Hepatocyte (in vitro differentiated cells): ENCODE measurements around the gene PRDM13. TPM values are rescaled to one million over a fixed set of nuclear protein-coding genes. Genes with fewer than 3 reads are reported as not detected.
A peak's percentile ranks its signal among the peaks of the same experiment; 100 is the strongest.

ENCODE experiments used
- DNase-seq: peaks from one replicate; pipeline ENCODE4 v3.0.0-alpha.2; 2016; ENCODE audit warnings: low spot score
- H2AFZ ChIP-seq: fragments of 200-600 bp; sonication (generic); 2 replicates; pipeline ENCODE4 v1.6.0; 2016; ENCODE audit warnings: antibody characterized with exemption, mild to moderate bottlenecking
- H3K27ac ChIP-seq: fragments of 200-600 bp; sonication (generic); 2 replicates; pipeline ENCODE4 v1.5.1; 2016; ENCODE audit warnings: mild to moderate bottlenecking
- H3K27me3 ChIP-seq: fragments of 200-600 bp; sonication (generic); 2 replicates; pipeline ENCODE4 v1.6.1; 2016
- H3K36me3 ChIP-seq: fragments of 200-600 bp; sonication (generic); replicated peaks from 2 replicates; pipeline ENCODE4 v1.5.1; 2016; ENCODE audit warnings: low read depth; ENCODE audit not compliant: insufficient read depth
- H3K4me1 ChIP-seq: fragments of 200-600 bp; sonication (generic); 2 replicates; pipeline ENCODE4 v1.5.1; 2016; ENCODE audit warnings: mild to moderate bottlenecking, moderate library complexity; ENCODE audit not compliant: insufficient read depth
- H3K4me2 ChIP-seq: fragments of 200-600 bp; sonication (generic); 2 replicates; pipeline ENCODE4 v1.6.0; 2016
- H3K4me3 ChIP-seq: fragments of 200-600 bp; sonication (generic); 2 replicates; pipeline ENCODE4 v1.5.1; 2016; ENCODE audit warnings: mild to moderate bottlenecking
- H3K79me2 ChIP-seq: fragments of 200-600 bp; sonication (generic); 2 replicates; pipeline ENCODE4 v1.6.0; 2017; ENCODE audit warnings: mild to moderate bottlenecking
- H3K9me2 ChIP-seq: fragments of 200-600 bp; sonication (generic); replicated peaks from 2 replicates; pipeline ENCODE4 v1.6.0; 2017; ENCODE audit warnings: mild to moderate bottlenecking; ENCODE audit not compliant: insufficient read depth
- H3K9me3 ChIP-seq: fragments of 200-600 bp; sonication (generic); 2 replicates; pipeline ENCODE4 v1.5.1; 2016; ENCODE audit warnings: low read depth, mild to moderate bottlenecking
- H4K20me1 ChIP-seq: fragments of 200-600 bp; sonication (generic); 2 replicates; pipeline ENCODE4 v1.6.0; 2016; ENCODE audit warnings: mild to moderate bottlenecking; ENCODE audit not compliant: insufficient read depth, poor library complexity, severe bottlenecking
- CTCF ChIP-seq: fragments of 200-600 bp; sonication (generic); IDR thresholded peaks from 2 replicates; pipeline ENCODE4 v1.5.1; 2016; ENCODE audit warnings: antibody characterized with exemption, mild to moderate bottlenecking; ENCODE audit not compliant: poor library complexity
- EZH2 ChIP-seq: fragments of 200-600 bp; sonication (generic); IDR thresholded peaks from 2 replicates; pipeline ENCODE4 v1.6.1; 2016; ENCODE audit warnings: antibody characterized with exemption, mild to moderate bottlenecking, borderline replicate concordance
- EZH2phosphoT487 ChIP-seq: fragments of 200-600 bp; sonication (generic); IDR thresholded peaks from one replicate; pipeline ENCODE4 v1.6.1; 2018; ENCODE audit warnings: antibody characterized with exemption, mild to moderate bottlenecking, low read depth, moderate library complexity; ENCODE audit not compliant: unreplicated experiment, severe bottlenecking
- WGBS: methylation state at CpG from one replicate; pipeline ENCODE4 v1.1.6; 2016; ENCODE audit warnings: low lambda C conversion rate; ENCODE audit errors: missing lambda C conversion rate; 5-methylcytosine and 5-hydroxymethylcytosine counted together
- polyA plus RNA-seq: library from polyadenylated mRNA; unstranded; fragments of >200 nt; fragmentation: Nextera tagmentation; extraction: Ambion mirVana; gene quantifications from 2 replicates; pipeline ENCODE4 v1.2.1, GENCODE V29; 2016
- total RNA-seq: library from RNA; depleted of rRNA; stranded (reverse); fragments of >200 nt; gene quantifications from 2 replicates; pipeline ENCODE4 v1.2.3, GENCODE V29; 2014

Gene PRDM13
- total and polyA plus RNA-seq, 2 experiments from 2014 or later = not detected

DNA sequence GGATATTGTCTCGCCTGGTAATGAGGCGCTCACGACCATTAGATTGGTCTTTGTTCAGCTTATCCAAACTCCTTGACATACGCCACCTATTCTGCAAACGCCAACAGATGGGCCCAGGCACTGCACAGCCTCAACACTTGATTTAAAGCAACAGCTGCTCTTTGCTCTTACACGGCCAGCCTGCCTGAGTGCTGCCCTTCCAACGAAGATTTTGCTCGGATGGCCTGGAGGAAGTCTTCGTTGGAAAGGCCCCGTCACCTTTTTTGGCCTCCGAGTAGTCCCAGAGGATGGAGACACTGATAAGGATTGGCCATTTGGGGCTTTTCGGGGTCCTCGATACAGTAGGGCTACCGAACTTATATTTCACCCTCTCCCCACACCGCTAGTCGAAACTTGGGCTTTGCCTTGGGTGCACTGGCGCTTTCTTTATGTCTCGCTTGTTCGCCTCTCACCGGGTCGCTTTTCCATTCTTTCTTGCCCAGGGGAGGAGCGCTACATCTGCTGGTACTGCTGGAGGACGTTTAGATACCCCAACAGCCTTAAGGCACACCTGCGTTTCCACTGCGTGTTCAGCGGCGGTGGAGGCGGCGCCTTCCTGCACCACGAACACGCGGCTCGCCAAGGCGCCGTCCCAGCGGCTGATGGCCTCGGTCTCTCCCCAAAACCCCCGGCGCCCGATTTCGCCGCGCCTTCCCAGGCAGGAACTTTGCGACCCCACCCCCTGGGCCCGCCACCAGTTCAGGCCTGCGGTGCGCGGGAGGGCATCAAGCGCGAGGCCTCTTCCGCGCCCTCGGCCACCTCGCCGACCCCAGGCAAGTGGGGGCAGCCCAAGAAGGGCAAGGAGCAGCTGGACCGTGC lies 6.1 kb downstream of the PRDM13 start:
- Histone ChIP-seq H3K9me2 (no peaks in the 10 kb centered on the region), H3K9me3 (no peaks in the 10 kb centered on the region), H3K4me2 (peak overlapping the region; percentile 96), H3K36me3 (no peaks in the 10 kb centered on the region), H3K27ac (no peak overlapping the region), H3K79me2 (no peaks in the 10 kb centered on the region), H3K4me1 (peaks cover 16% of the 10 kb centered on the region), H2AFZ (peak overlapping the region; percentile 83), H3K27me3 (peaks cover 99% of the 10 kb centered on the region), H3K4me3 (peak overlapping the region; percentile 45), H4K20me1 (no peaks in the 10 kb centered on the region)
- TF ChIP-seq CTCF (no peak), EZH2 (no peak), EZH2phosphoT487 (peak; percentile 51)
- 6% methylated on average over 51 of the region's 56 CpGs for WGBS
- DNase-seq = no peak

DNA sequence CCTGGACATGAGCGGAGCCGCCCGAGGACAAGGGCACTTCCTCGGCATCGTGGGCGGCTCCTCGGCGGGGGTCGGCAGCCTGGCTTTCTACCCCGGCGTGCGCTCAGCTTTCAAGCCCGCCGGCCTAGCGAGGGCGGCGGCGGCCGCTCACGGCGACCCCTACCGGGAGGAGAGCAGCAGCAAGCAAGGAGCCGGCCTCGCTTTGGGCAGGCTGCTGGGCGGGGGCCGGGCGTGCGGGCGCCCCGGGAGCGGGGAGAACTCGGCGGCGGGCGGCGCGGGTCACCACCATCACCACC lies 6.7 kb downstream of the PRDM13 start:
- H2AFZ ChIP-seq = peak overlapping the region; percentile 83
- no peaks in the 10 kb centered on the region for H3K9me3 ChIP-seq
- H3K27me3 ChIP-seq = peaks cover 99% of the 10 kb centered on the region

DNA sequence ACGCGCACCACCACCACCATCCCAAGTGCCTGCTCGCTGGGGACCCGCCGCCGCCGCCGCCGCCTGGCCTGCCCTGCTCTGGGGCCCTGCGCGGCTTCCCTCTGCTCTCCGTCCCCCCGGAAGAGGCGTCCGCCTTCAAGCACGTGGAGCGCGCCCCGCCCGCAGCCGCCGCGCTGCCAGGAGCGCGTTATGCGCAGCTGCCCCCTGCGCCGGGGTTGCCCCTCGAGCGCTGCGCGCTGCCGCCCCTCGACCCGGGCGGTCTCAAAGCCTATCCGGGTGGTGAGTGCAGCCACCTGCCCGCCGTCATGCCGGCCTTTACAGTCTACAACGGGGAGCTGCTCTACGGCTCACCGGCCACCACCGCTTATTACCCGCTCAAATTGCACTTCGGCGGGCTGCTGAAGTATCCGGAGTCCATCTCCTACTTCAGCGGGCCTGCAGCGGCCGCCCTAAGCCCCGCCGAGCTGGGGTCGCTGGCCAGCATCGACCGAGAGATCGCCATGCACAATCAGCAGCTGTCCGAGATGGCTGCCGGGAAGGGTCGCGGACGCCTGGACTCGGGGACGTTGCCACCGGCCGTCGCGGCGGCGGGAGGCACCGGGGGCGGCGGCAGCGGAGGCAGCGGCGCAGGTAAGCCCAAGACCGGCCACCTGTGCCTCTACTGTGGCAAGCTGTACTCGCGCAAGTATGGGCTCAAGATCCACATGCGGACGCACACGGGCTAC lies 7.2 kb downstream of the PRDM13 start:
- Histone ChIP-seq H3K27me3 (peaks cover 99% of the 10 kb centered on the region), H3K9me2 (no peaks in the 10 kb centered on the region), H4K20me1 (no peaks in the 10 kb centered on the region), H3K27ac (no peak overlapping the region), H3K4me1 (peaks cover 16% of the 10 kb centered on the region), H2AFZ (peak overlapping the region; percentile 83), H3K4me3 (peak overlapping the region; percentile 45), H3K36me3 (no peaks in the 10 kb centered on the region), H3K9me3 (no peaks in the 10 kb centered on the region), H3K79me2 (no peaks in the 10 kb centered on the region), H3K4me2 (peak overlapping the region; percentile 96)
- DNase-seq = peak; percentile 32
- WGBS = 2% methylated on average over 67 of the region's 82 CpGs
- TF ChIP-seq CTCF = no peak
- peak; percentile 76 for TF ChIP-seq EZH2
- peak; percentile 38 for TF ChIP-seq EZH2phosphoT487

More for the DNA sequence above, 6.7 kb downstream of the PRDM13 start:
- 1% methylated on average over 22 of the region's 37 CpGs for WGBS
- TF ChIP-seq CTCF (peak; percentile 52), EZH2 (no peak), EZH2phosphoT487 (no peak)
- no peaks in the 10 kb centered on the region for H3K79me2 ChIP-seq
- H3K4me3 ChIP-seq = peak overlapping the region; percentile 45
- peaks cover 16% of the 10 kb centered on the region for H3K4me1 ChIP-seq
- no peaks in the 10 kb centered on the region for H3K9me2 ChIP-seq
- H4K20me1 ChIP-seq = no peaks in the 10 kb centered on the region
- peak; percentile 65 for DNase-seq
- H3K27ac ChIP-seq = no peak overlapping the region
- peak overlapping the region; percentile 96 for H3K4me2 ChIP-seq
- H3K36me3 ChIP-seq = no peaks in the 10 kb centered on the region
